GM12891 (cell line): ENCODE data around the gene SH2D4B.

Experiments used
- POLR2A ChIP-seq: IDR thresholded peaks from 2 replicates; pipeline ENCODE4 v1.6.1; 2011; ENCODE audit warnings: low read depth, low read length, control low read depth
- POLR2AphosphoS5 ChIP-seq: IDR thresholded peaks from 2 replicates; pipeline ENCODE4 v1.6.1; 2011; ENCODE audit warnings: low read depth, low read length, control low read depth
- POU2F2 ChIP-seq: IDR thresholded peaks from 2 replicates; pipeline ENCODE4 v1.6.1; 2011; ENCODE audit warnings: low read depth, mild to moderate bottlenecking, control low read depth, low read length, moderate library complexity

GRCh38 chr10:80691441-80691840 is 153.7 kb downstream of the SH2D4B start:
- TF ChIP-seq POLR2AphosphoS5 (no peak), POU2F2 (no peak), POLR2A (no peak)
